Measurements from ENCODE around the gene KCNQ1.

- TF ChIP-seq POLR2AphosphoS5 (IDR thresholded peaks at IDR 0.05) (no peak), CTCF (IDR thresholded peaks at IDR 0.05) (no peak), EP300 (IDR thresholded peaks at IDR 0.05) (no peak)
Measured at GRCh38 chr11:2772544-2773031, 327.8 kb downstream of the KCNQ1 start.
